Keratinocyte (primary cell): ENCODE data around the gene IL17RD.

Experiments
- EZH2 ChIP-seq: IDR thresholded peaks from one replicate; pipeline ENCODE4 v1.6.1; 2012; ENCODE audit warnings: inconsistent platforms, mild to moderate bottlenecking, low read length, moderate library complexity
- TF ChIP-seq, protein P1 (sequence below), 3 experiments: IDR thresholded peaks in 1 of 3; conservative IDR thresholded peaks in 1 of 3; optimal IDR thresholded peaks in 1 of 3; 2 replicates in 2 of 3; 3 replicates in 1 of 3; pipeline versions ENCODE3 to v1.5.1; 2011; ENCODE audit warnings: low read length in 3 of 3, mild to moderate bottlenecking in 3 of 3, moderate library complexity in 2 of 3, control low read depth in 1 of 3, inconsistent platforms in 1 of 3; ENCODE audit not compliant: insufficient read depth in 2 of 3; ENCODE audit errors: extremely low read depth in 1 of 3

DNA sequence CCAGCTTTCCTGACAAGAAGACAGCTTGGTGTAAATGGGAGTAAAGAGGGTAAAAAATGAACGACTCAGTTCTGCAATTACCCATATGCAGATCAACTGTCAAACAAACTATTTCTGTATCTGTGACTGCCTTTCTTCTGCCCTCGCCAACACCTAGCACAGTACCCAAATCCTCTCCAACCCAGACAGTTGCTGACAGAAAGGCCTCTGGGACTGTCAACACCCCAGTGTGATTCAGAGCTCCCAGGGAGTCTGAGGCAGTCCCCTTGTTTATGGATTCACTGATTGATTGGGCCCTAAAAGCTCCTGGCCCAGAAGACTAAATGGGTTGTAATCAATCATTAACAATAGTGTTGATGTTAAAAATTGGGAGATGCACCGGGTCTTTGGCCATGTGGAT, 20.2 kb downstream of the IL17RD start:
- TF ChIP-seq, protein P1, sequence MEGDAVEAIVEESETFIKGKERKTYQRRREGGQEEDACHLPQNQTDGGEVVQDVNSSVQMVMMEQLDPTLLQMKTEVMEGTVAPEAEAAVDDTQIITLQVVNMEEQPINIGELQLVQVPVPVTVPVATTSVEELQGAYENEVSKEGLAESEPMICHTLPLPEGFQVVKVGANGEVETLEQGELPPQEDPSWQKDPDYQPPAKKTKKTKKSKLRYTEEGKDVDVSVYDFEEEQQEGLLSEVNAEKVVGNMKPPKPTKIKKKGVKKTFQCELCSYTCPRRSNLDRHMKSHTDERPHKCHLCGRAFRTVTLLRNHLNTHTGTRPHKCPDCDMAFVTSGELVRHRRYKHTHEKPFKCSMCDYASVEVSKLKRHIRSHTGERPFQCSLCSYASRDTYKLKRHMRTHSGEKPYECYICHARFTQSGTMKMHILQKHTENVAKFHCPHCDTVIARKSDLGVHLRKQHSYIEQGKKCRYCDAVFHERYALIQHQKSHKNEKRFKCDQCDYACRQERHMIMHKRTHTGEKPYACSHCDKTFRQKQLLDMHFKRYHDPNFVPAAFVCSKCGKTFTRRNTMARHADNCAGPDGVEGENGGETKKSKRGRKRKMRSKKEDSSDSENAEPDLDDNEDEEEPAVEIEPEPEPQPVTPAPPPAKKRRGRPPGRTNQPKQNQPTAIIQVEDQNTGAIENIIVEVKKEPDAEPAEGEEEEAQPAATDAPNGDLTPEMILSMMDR (optimal IDR thresholded peaks at IDR 0.05 in 1 of 3, IDR thresholded peaks at IDR 0.05 in 1 of 3, conservative IDR thresholded peaks at IDR 0.05 in 1 of 3; ENCODE audit: extremely low read depth in 1 of 3, insufficient read depth in 2 of 3, low read length in 3 of 3): no peak
- TF ChIP-seq EZH2: no peak
